Hepatocyte (in vitro differentiated cells): ENCODE results near the gene PEX26.

Source experiments
- CTCF ChIP-seq: fragments of 200-600 bp; sonication (generic); IDR thresholded peaks from 2 replicates; pipeline ENCODE4 v1.5.1; 2016; ENCODE audit warnings: antibody characterized with exemption, mild to moderate bottlenecking; ENCODE audit not compliant: poor library complexity
- EZH2phosphoT487 ChIP-seq: fragments of 200-600 bp; sonication (generic); IDR thresholded peaks from one replicate; pipeline ENCODE4 v1.6.1; 2018; ENCODE audit warnings: antibody characterized with exemption, mild to moderate bottlenecking, low read depth, moderate library complexity; ENCODE audit not compliant: unreplicated experiment, severe bottlenecking

GRCh38 chr22:18057568-18058209, 20.1 kb upstream of the PEX26 start:
- TF ChIP-seq CTCF (no peak), EZH2phosphoT487 (no peak)
